ENCODE measurements around the gene RBX1.
A peak's percentile ranks its signal among the peaks of the same experiment; 100 is the strongest.

RBX1 gene

GRCh38 chr22:40928657-40929056 lies 22.5 kb upstream of the RBX1 start:
- Histone ChIP-seq H4K8ac (ENCODE audit: low read length) (no peak overlapping the region), H3K9me3 (ENCODE audit: control insufficient read depth, low read length) (no peaks in the 10 kb centered on the region), H2AK5ac (ENCODE audit: low read length, severe bottlenecking) (no peak overlapping the region), H2BK15ac (ENCODE audit: low read depth, poor library complexity, severe bottlenecking) (no peak overlapping the region), H3K9ac (ENCODE audit: low read length) (no peak overlapping the region), H3K36me3 (ENCODE audit: control insufficient read depth in 1 of 2, insufficient read depth in 2 of 2, low read depth in 1 of 2, low read length in 2 of 2) (peaks cover 25 to 81% of the 10 kb centered on the region in 2 experiments), H3K27ac (ENCODE audit: low read length, poor library complexity, severe bottlenecking) (no peak overlapping the region), H2BK5ac (ENCODE audit: low read depth, low read length, poor library complexity, severe bottlenecking) (no peak overlapping the region), H2AFZ (ENCODE audit: low read depth, low read length) (no peak overlapping the region), H3K79me1 (replicated peaks; ENCODE audit: low read length, poor library complexity, severe bottlenecking) (peaks cover 2% of the 10 kb centered on the region), H3K18ac (ENCODE audit: low read depth in 1 of 2, low read length in 2 of 2) (no peak overlapping the region), H2BK120ac (ENCODE audit: low read depth, low read length) (no peak overlapping the region), H3K23ac (ENCODE audit: low read length in 2 of 2) (no peak overlapping the region), H2BK12ac (ENCODE audit: low read length in 2 of 2) (no peak overlapping the region), H3K4ac (ENCODE audit: low read depth in 1 of 2, low read length in 2 of 2) (no peak overlapping the region), H3K4me3 (ENCODE audit: insufficient read depth in 1 of 2, low read depth in 1 of 2, low read length in 2 of 2) (no peak overlapping the region), H3K14ac (ENCODE audit: low read length in 2 of 2) (no peak overlapping the region), H3K4me2 (ENCODE audit: low read length, poor library complexity, severe bottlenecking) (no peak overlapping the region), H4K91ac (ENCODE audit: low read length) (no peak overlapping the region), H3K4me1 (ENCODE audit: control insufficient read depth, insufficient read depth, low read depth, low read length) (no peaks in the 10 kb centered on the region), H3K27me3 (ENCODE audit: control insufficient read depth in 1 of 2, insufficient read depth in 1 of 2, low read length in 2 of 2) (no peaks in the 10 kb centered on the region)
- no peak for DNase-seq
- WGBS = 77% methylated on average over 1 of the region's 1 CpG

DNA sequence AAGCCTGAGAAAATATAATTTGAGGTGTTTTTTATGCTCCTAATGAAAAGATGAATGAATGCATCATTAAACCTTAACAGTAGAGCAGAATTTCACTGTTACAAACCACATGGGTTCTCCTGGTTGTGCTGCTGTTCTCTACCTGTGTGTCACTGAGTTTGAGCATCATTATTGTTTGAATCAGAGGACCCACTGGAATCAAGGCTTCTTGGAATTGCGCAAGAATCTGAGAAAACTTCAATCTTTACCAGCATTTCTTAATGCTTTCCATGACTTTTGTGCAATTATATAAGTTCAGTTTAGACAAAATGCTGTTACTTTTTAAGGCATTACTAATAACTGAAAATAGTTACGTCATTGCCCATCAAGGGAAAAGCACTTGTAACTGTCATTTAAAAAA lies 18.8 kb upstream of the RBX1 start:
- Histone ChIP-seq H4K91ac (ENCODE audit: low read length) (no peak overlapping the region), H2AK5ac (ENCODE audit: low read length, severe bottlenecking) (no peak overlapping the region), H3K23ac (ENCODE audit: low read length in 2 of 2) (no peak overlapping the region), H2BK120ac (ENCODE audit: low read depth, low read length) (no peak overlapping the region), H3K14ac (ENCODE audit: low read length in 2 of 2) (no peak overlapping the region), H3K79me1 (replicated peaks; ENCODE audit: low read length, poor library complexity, severe bottlenecking) (no peaks in the 10 kb centered on the region), H3K18ac (ENCODE audit: low read depth in 1 of 2, low read length in 2 of 2) (no peak overlapping the region), H3K4ac (ENCODE audit: low read depth in 1 of 2, low read length in 2 of 2) (no peak overlapping the region), H3K9ac (ENCODE audit: low read length) (no peak overlapping the region), H2AFZ (ENCODE audit: low read depth, low read length) (no peak overlapping the region), H2BK5ac (ENCODE audit: low read depth, low read length, poor library complexity, severe bottlenecking) (no peak overlapping the region), H3K4me1 (ENCODE audit: control insufficient read depth, insufficient read depth, low read depth, low read length) (no peaks in the 10 kb centered on the region), H3K9me3 (ENCODE audit: control insufficient read depth, low read length) (no peaks in the 10 kb centered on the region), H3K4me2 (ENCODE audit: low read length, poor library complexity, severe bottlenecking) (no peak overlapping the region), H3K27ac (ENCODE audit: low read length, poor library complexity, severe bottlenecking) (no peak overlapping the region), H2BK12ac (ENCODE audit: low read length in 2 of 2) (no peak overlapping the region), H2BK15ac (ENCODE audit: low read depth, poor library complexity, severe bottlenecking) (no peak overlapping the region), H3K4me3 (ENCODE audit: insufficient read depth in 1 of 2, low read depth in 1 of 2, low read length in 2 of 2) (no peak overlapping the region), H3K36me3 (ENCODE audit: control insufficient read depth in 1 of 2, insufficient read depth in 2 of 2, low read depth in 1 of 2, low read length in 2 of 2) (peaks cover 9 to 51% of the 10 kb centered on the region in 2 experiments), H4K8ac (ENCODE audit: low read length) (no peak overlapping the region), H3K27me3 (ENCODE audit: control insufficient read depth in 1 of 2, insufficient read depth in 1 of 2, low read length in 2 of 2) (no peaks in the 10 kb centered on the region)
- DNase-seq = no peak
- WGBS = no CpG with 5 or more reads among the region's 2 CpGs

DNA sequence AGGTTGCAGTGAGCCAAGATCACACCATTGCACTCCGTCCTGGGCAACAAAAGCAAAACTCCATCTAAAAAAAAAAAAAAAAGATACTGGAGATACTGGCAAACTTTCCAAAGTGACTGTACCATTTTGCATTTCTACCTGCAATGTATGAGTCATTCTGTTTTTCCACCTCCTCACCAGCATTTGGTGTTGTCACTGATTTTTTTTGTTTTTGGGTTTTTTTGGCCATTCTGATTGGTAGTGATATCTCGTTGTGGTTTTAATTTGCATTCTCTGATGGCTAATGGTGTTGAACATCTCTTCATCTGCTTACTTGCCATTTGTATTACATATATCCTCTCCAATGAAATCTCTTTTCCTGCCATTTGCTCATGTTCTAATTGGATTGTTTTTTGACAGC lies 12.0 kb upstream of the RBX1 start:
- H3K4ac ChIP-seq (ENCODE audit: low read depth in 1 of 2, low read length in 2 of 2) = no peak overlapping the region
- no CpG with 5 or more reads among the region's 2 CpGs for WGBS
- H3K27me3 ChIP-seq (ENCODE audit: control insufficient read depth in 1 of 2, insufficient read depth in 1 of 2, low read length in 2 of 2) = no peaks in the 10 kb centered on the region
- no peak overlapping the region for H2BK5ac ChIP-seq (ENCODE audit: low read depth, low read length, poor library complexity, severe bottlenecking)
- no peak overlapping the region for H3K18ac ChIP-seq (ENCODE audit: low read depth in 1 of 2, low read length in 2 of 2)
- no peak overlapping the region for H3K23ac ChIP-seq (ENCODE audit: low read length in 2 of 2)
- H2BK15ac ChIP-seq (ENCODE audit: low read depth, poor library complexity, severe bottlenecking) = no peak overlapping the region
- peaks cover 0 to 5% of the 10 kb centered on the region in 2 experiments for H3K36me3 ChIP-seq (ENCODE audit: control insufficient read depth in 1 of 2, insufficient read depth in 2 of 2, low read depth in 1 of 2, low read length in 2 of 2)
- no peak overlapping the region for H3K4me3 ChIP-seq (ENCODE audit: insufficient read depth in 1 of 2, low read depth in 1 of 2, low read length in 2 of 2)
- H2AFZ ChIP-seq (ENCODE audit: low read depth, low read length) = no peak overlapping the region
- H2AK5ac ChIP-seq (ENCODE audit: low read length, severe bottlenecking) = no peak overlapping the region
- H3K27ac ChIP-seq (ENCODE audit: low read length, poor library complexity, severe bottlenecking) = no peak overlapping the region
- no peak overlapping the region for H2BK12ac ChIP-seq (ENCODE audit: low read length in 2 of 2)
- H3K79me1 ChIP-seq (replicated peaks; ENCODE audit: low read length, poor library complexity, severe bottlenecking) = no peaks in the 10 kb centered on the region
- no peak for DNase-seq
- H2BK120ac ChIP-seq (ENCODE audit: low read depth, low read length) = no peak overlapping the region
- no peak overlapping the region for H3K9ac ChIP-seq (ENCODE audit: low read length)
- H3K9me3 ChIP-seq (ENCODE audit: control insufficient read depth, low read length) = no peaks in the 10 kb centered on the region
- no peak overlapping the region for H3K4me2 ChIP-seq (ENCODE audit: low read length, poor library complexity, severe bottlenecking)
- H3K4me1 ChIP-seq (ENCODE audit: control insufficient read depth, insufficient read depth, low read depth, low read length) = no peaks in the 10 kb centered on the region
- no peak overlapping the region for H4K8ac ChIP-seq (ENCODE audit: low read length)
- no peak overlapping the region for H4K91ac ChIP-seq (ENCODE audit: low read length)
- no peak overlapping the region for H3K14ac ChIP-seq (ENCODE audit: low read length in 2 of 2)

DNA sequence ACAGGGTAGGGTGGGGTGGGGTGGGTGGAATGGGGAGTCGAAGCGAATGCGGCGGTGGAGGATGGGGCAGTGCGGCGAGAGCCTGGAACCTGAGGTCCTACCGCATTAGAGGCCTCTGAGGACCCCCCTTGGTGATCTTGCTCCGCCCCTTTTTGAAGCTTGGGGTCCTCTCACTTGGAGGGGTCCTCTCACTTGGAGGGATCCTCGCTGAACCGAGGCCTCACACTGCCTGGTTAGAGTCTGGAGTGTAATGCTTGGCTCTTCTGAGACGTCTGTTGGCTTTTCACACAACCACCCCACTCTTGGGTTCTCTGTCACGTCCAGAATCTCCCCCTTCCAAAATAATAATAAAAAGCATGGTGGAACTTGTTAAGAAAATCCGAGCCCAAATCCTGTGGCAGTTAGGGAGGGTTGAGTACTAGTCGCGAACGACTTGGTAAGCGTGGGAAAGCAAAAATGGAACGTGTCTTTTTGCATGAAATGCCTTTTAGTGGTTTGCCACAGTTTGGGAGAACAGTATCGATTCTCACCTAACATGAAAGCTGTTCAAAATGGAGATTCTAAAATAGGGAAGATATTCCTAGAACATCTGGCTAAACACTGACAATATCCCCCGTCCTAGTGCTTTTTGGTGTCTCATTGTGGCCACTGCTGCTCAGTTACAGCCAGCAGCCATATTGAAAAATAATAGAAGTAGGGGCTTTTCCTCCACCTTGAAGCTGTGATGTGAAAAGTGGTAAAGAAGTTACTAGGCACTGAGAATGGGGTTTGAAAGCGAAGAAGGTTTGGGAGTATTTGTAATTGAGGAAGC lies 822 bp downstream of the RBX1 start:
- peak overlapping the region in 1 of 2 experiments; percentile 68 for H3K14ac ChIP-seq (ENCODE audit: low read length in 2 of 2)
- peak overlapping the region; percentile 89 for H3K4me2 ChIP-seq (ENCODE audit: low read length, poor library complexity, severe bottlenecking)
- peak overlapping the region; percentile 74 for H4K8ac ChIP-seq (ENCODE audit: low read length)
- H3K36me3 ChIP-seq (ENCODE audit: control insufficient read depth in 1 of 2, insufficient read depth in 2 of 2, low read depth in 1 of 2, low read length in 2 of 2) = peaks cover 14 to 32% of the 10 kb centered on the region in 2 experiments
- 16% methylated on average over 7 of the region's 21 CpGs for WGBS
- peak overlapping the region; percentile 68 for H2BK120ac ChIP-seq (ENCODE audit: low read depth, low read length)
- H2BK15ac ChIP-seq (ENCODE audit: low read depth, poor library complexity, severe bottlenecking) = peak overlapping the region; percentile 12
- no peak overlapping the region for H2BK5ac ChIP-seq (ENCODE audit: low read depth, low read length, poor library complexity, severe bottlenecking)
- peaks cover 3% of the 10 kb centered on the region for H3K4me1 ChIP-seq (ENCODE audit: control insufficient read depth, insufficient read depth, low read depth, low read length)
- no peaks in the 10 kb centered on the region for H3K27me3 ChIP-seq (ENCODE audit: control insufficient read depth in 1 of 2, insufficient read depth in 1 of 2, low read length in 2 of 2)
- DNase-seq = no peak
- H2BK12ac ChIP-seq (ENCODE audit: low read length in 2 of 2) = peak overlapping the region in 1 of 2 experiments; percentile 10
- peaks cover 2% of the 10 kb centered on the region for H3K79me1 ChIP-seq (replicated peaks; ENCODE audit: low read length, poor library complexity, severe bottlenecking)
- H3K4ac ChIP-seq (ENCODE audit: low read depth in 1 of 2, low read length in 2 of 2) = peak overlapping the region; percentile 57 to 92
- H3K4me3 ChIP-seq (ENCODE audit: insufficient read depth in 1 of 2, low read depth in 1 of 2, low read length in 2 of 2) = peak overlapping the region; percentile 68 to 95
- no peak overlapping the region for H2AFZ ChIP-seq (ENCODE audit: low read depth, low read length)
- peak overlapping the region; percentile 70 for H4K91ac ChIP-seq (ENCODE audit: low read length)
- H3K18ac ChIP-seq (ENCODE audit: low read depth in 1 of 2, low read length in 2 of 2) = peak overlapping the region; percentile 91 to 97
- no peaks in the 10 kb centered on the region for H3K9me3 ChIP-seq (ENCODE audit: control insufficient read depth, low read length)
- H3K23ac ChIP-seq (ENCODE audit: low read length in 2 of 2) = no peak overlapping the region
- H3K9ac ChIP-seq (ENCODE audit: low read length) = peak overlapping the region; percentile 98
- peak overlapping the region; percentile 92 for H3K27ac ChIP-seq (ENCODE audit: low read length, poor library complexity, severe bottlenecking)
- H2AK5ac ChIP-seq (ENCODE audit: low read length, severe bottlenecking) = peak overlapping the region; percentile 23

Measured in mesenchymal stem cell (in vitro differentiated cells and primary cell).